Measurements from ENCODE around the gene PEX16. TPM values are rescaled to one million over a fixed set of nuclear protein-coding genes. Genes with fewer than 3 reads are reported as not detected.

The PEX16 gene
- polyA plus RNA-seq, 1 experiment, result 16.0 TPM

- ChIA-PET CTCF (interaction anchor here (1.1 kb wide), 1 partner anchor 47 kb away, joined by 5 read pairs; no protein-coding TSS in a partner anchor), POLR2A (no interaction called here)
- no peak overlapping the region for H3K27ac ChIP-seq (ENCODE audit: low read depth, low read length)
- no peak for DNase-seq (ENCODE audit: low read depth, low spot score)
- H3K9me3 ChIP-seq (ENCODE audit: control insufficient read depth, insufficient read depth, low read length), result no peaks in the 10 kb centered on the region
- H3K27me3 ChIP-seq (ENCODE audit: control insufficient read depth, insufficient read depth, low read length), result no peaks in the 10 kb centered on the region
- TF ChIP-seq, protein P1, sequence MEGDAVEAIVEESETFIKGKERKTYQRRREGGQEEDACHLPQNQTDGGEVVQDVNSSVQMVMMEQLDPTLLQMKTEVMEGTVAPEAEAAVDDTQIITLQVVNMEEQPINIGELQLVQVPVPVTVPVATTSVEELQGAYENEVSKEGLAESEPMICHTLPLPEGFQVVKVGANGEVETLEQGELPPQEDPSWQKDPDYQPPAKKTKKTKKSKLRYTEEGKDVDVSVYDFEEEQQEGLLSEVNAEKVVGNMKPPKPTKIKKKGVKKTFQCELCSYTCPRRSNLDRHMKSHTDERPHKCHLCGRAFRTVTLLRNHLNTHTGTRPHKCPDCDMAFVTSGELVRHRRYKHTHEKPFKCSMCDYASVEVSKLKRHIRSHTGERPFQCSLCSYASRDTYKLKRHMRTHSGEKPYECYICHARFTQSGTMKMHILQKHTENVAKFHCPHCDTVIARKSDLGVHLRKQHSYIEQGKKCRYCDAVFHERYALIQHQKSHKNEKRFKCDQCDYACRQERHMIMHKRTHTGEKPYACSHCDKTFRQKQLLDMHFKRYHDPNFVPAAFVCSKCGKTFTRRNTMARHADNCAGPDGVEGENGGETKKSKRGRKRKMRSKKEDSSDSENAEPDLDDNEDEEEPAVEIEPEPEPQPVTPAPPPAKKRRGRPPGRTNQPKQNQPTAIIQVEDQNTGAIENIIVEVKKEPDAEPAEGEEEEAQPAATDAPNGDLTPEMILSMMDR (IDR thresholded peaks at IDR 0.05; ENCODE audit: low read depth, low read length), result no peak
- no peak overlapping the region for H3K4me3 ChIP-seq (ENCODE audit: low read depth, low read length)
Measured at GRCh38 chr11:45959851-45960250, 42.2 kb upstream of the PEX16 start.

DNA sequence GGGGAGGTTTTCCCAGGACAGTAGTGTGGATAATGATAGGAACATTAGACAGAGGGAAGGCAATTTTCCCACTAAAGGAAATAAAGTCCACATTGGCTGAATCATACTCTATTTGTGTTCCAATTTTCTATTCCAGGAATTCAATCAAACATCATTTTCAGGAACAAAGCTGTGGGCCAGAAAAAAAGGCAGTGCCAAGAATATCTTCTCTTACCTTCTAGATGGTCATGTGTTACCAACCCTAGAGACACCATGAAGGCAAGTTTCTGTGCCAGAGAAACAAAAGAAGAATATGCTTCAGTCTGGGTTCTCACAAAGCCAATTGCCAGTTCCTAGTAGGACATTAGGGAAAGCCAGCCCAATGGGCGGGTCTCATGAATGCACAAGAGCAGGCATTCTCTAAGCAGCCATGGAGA is 32.3 kb upstream of the PEX16 start:
- H3K27me3 ChIP-seq (ENCODE audit: control insufficient read depth, insufficient read depth, low read length), result no peaks in the 10 kb centered on the region
- H3K9me3 ChIP-seq (ENCODE audit: control insufficient read depth, insufficient read depth, low read length), result no peaks in the 10 kb centered on the region
- ChIA-PET CTCF (interaction anchor here (3.7 kb wide), 1 partner anchor 15 kb away, joined by 27 read pairs; no protein-coding TSS in a partner anchor), POLR2A (interaction anchor here (0.6 kb wide), 1 partner anchor 85 kb away, joined by 4 read pairs; no protein-coding TSS in a partner anchor)
- TF ChIP-seq, protein P1 (IDR thresholded peaks at IDR 0.05; ENCODE audit: low read depth, low read length), result no peak
- H3K27ac ChIP-seq (ENCODE audit: low read depth, low read length), result no peak overlapping the region
- no peak overlapping the region for H3K4me3 ChIP-seq (ENCODE audit: low read depth, low read length)
- no peak for DNase-seq (ENCODE audit: low read depth, low spot score)

- Histone ChIP-seq H3K4me3 (ENCODE audit: low read depth, low read length) (no peak overlapping the region), H3K9me3 (ENCODE audit: control insufficient read depth, insufficient read depth, low read length) (no peaks in the 10 kb centered on the region), H3K27me3 (ENCODE audit: control insufficient read depth, insufficient read depth, low read length) (no peaks in the 10 kb centered on the region), H3K27ac (ENCODE audit: low read depth, low read length) (no peak overlapping the region)
- DNase-seq (ENCODE audit: low read depth, low spot score), result no peak
- TF ChIP-seq, protein P1 (IDR thresholded peaks at IDR 0.05; ENCODE audit: low read depth, low read length), result no peak
- POLR2A ChIA-PET, result interaction anchor here (0.6 kb wide), 1 partner anchor 123 kb away, joined by 4 read pairs; no protein-coding TSS in a partner anchor
- CTCF ChIA-PET, result interaction anchor here (1.1 kb wide), 2 partner anchors 17 to 58 kb away, joined by 3 to 9 read pairs; no protein-coding TSS in a partner anchor
Measured at GRCh38 chr11:45948356-45948755, 30.7 kb upstream of the PEX16 start.

- Histone ChIP-seq H3K27me3 (ENCODE audit: control insufficient read depth, insufficient read depth, low read length) (no peaks in the 10 kb centered on the region), H3K27ac (ENCODE audit: low read depth, low read length) (no peak overlapping the region), H3K4me3 (ENCODE audit: low read depth, low read length) (no peak overlapping the region), H3K9me3 (ENCODE audit: control insufficient read depth, insufficient read depth, low read length) (no peaks in the 10 kb centered on the region)
- CTCF ChIA-PET, result interaction anchor here (1.1 kb wide), 2 partner anchors 17 to 58 kb away, joined by 3 to 9 read pairs; no protein-coding TSS in a partner anchor
- no peak for DNase-seq (ENCODE audit: low read depth, low spot score)
- POLR2A ChIA-PET, result interaction anchor here (0.6 kb wide), 1 partner anchor 413 kb away, joined by 9 read pairs; no protein-coding TSS in a partner anchor
- TF ChIP-seq, protein P1 (IDR thresholded peaks at IDR 0.05; ENCODE audit: low read depth, low read length), result no peak
Measured at GRCh38 chr11:45947885-45948284, 30.2 kb upstream of the PEX16 start.

DNA sequence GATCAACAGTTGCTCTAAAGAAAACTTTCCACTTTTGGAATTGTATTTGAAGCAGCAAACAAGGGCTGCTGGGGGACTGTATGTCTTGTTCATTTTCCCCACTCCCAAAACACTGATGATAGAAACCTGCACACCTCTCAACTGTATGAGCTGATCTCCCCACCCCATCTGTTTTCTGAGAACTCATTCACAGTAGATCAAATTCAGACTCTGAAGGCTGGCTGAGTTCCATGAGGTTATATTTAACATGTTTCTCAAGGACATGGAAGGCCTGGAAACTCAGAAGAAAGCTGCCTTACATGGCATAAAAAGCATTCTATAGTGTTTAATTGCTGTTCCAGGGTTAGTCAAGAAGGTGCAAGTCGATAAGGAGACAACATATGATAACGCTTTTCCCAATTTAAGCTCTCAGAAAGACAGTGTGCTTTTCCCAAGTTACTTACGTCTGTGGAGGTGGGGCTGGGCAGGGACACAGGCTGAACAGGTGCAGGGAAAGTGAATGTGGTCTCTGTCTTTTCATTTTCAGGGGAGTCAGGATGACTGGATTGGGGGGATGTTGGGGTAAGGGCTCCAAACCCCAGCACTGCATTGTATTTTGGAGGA is 27.8 kb upstream of the PEX16 start:
- H3K27me3 ChIP-seq (ENCODE audit: control insufficient read depth, insufficient read depth, low read length), result no peaks in the 10 kb centered on the region
- TF ChIP-seq, protein P1 (IDR thresholded peaks at IDR 0.05; ENCODE audit: low read depth, low read length), result no peak
- no peak for DNase-seq (ENCODE audit: low read depth, low spot score)
- H3K9me3 ChIP-seq (ENCODE audit: control insufficient read depth, insufficient read depth, low read length), result no peaks in the 10 kb centered on the region
- ChIA-PET POLR2A (no interaction called here), CTCF (no interaction called here)
- H3K4me3 ChIP-seq (ENCODE audit: low read depth, low read length), result no peak overlapping the region
- H3K27ac ChIP-seq (ENCODE audit: low read depth, low read length), result no peak overlapping the region
